ACC112 (cell line): ENCODE results near the gene NDUFB6.

Source experiments
- H2AFZ ChIP-seq: fragments of 200-600 bp; sonication (generic); one replicate; pipeline ENCODE4 v1.6.0; 2017; ENCODE audit warnings: antibody characterized with exemption, low read length; ENCODE audit not compliant: unreplicated experiment
- H3K27ac ChIP-seq: fragments of 200-600 bp; sonication (generic); 2 replicates; pipeline ENCODE4 v1.5.1; 2014; ENCODE audit warnings: low read depth, mild to moderate bottlenecking, antibody characterized with exemption, low read length, moderate library complexity
- H3K27me3 ChIP-seq: fragments of 200-600 bp; sonication (generic); 2 replicates; pipeline ENCODE4 v1.6.1; 2014; ENCODE audit warnings: mild to moderate bottlenecking, antibody characterized with exemption, low read length, moderate library complexity, mixed read lengths; ENCODE audit not compliant: insufficient read depth
- H3K36me3 ChIP-seq: fragments of 200-600 bp; sonication (generic); 2 replicates; pipeline ENCODE4 v1.6.1; 2016; ENCODE audit warnings: mild to moderate bottlenecking, antibody characterized with exemption, low read length, moderate library complexity, mixed read lengths; ENCODE audit not compliant: insufficient read depth
- H3K4me1 ChIP-seq: fragments of 200-600 bp; sonication (generic); one replicate; pipeline ENCODE4 v1.6.1; 2016; ENCODE audit warnings: low read length, mixed read lengths; ENCODE audit not compliant: insufficient read depth, unreplicated experiment, control insufficient read depth
- H3K4me3 ChIP-seq: fragments of 200-600 bp; sonication (generic); 2 replicates; pipeline ENCODE4 v1.5.1; 2014; ENCODE audit warnings: mild to moderate bottlenecking, low read depth, low read length
- H3K79me2 ChIP-seq: fragments of 200-600 bp; sonication (generic); one replicate; pipeline ENCODE4 v1.6.0; 2016; ENCODE audit warnings: low read length; ENCODE audit not compliant: control insufficient read depth, unreplicated experiment, insufficient read depth

The NDUFB6 gene

DNA sequence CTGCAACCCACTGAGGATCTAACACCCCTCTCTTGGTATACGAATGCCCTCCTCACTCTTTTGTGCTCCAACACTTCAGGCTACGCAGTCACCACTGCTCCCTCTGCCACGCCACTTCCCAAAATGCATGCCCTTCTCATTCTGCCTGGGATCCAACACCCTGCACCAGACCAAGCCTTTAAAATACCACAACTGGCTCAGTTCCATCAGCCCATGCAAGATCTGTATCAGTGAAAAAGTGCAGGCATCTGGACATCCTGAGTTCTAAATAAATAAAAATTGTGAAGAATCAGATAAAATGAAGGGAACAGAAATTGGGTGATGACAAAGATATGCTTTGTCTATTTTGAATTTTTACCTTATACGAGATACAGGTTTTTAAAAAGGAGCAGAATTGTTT is 2.7 kb downstream of the NDUFB6 start:
- H3K4me1 ChIP-seq: peaks cover 20% of the 10 kb centered on the region
- H2AFZ ChIP-seq: no peak overlapping the region
- H3K27me3 ChIP-seq: no peaks in the 10 kb centered on the region
- no peak overlapping the region for H3K4me3 ChIP-seq
- peaks cover 42% of the 10 kb centered on the region for H3K79me2 ChIP-seq
- H3K36me3 ChIP-seq: peaks cover 10% of the 10 kb centered on the region
- no peak overlapping the region for H3K27ac ChIP-seq

DNA sequence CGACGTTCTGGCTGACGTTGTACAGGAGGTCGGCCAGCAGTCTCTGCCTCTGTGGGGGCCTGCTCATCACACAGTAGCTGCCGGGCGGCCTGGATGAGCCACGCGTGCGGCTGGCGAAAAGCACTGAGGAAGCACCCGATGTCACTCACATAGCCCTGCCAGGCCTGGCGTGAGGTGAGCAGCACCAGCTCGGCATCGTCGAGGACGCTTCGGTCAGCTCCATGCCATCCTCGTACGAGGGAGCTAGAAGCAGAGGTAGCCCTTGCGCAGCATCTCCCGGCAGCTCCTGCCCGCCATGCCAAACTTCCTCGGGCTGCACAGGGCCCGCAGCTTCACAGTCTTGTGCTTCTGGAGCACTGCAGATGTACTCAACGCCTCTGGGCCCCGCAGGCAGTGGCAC is 6.2 kb downstream of the NDUFB6 start:
- no peak overlapping the region for H2AFZ ChIP-seq
- no peak overlapping the region for H3K27ac ChIP-seq
- H3K36me3 ChIP-seq: peaks cover 14% of the 10 kb centered on the region
- peaks cover 33% of the 10 kb centered on the region for H3K79me2 ChIP-seq
- H3K27me3 ChIP-seq: no peaks in the 10 kb centered on the region
- no peak overlapping the region for H3K4me3 ChIP-seq
- peaks cover 12% of the 10 kb centered on the region for H3K4me1 ChIP-seq

GRCh38 chr9:32565967-32566366 is 7.0 kb downstream of the NDUFB6 start:
- peaks cover 27% of the 10 kb centered on the region for H3K79me2 ChIP-seq
- no peak overlapping the region for H3K4me3 ChIP-seq
- no peak overlapping the region for H3K27ac ChIP-seq
- H2AFZ ChIP-seq: no peak overlapping the region
- peaks cover 14% of the 10 kb centered on the region for H3K36me3 ChIP-seq
- peaks cover 5% of the 10 kb centered on the region for H3K4me1 ChIP-seq
- no peaks in the 10 kb centered on the region for H3K27me3 ChIP-seq

GRCh38 chr9:32558408-32558934 is 14.5 kb downstream of the NDUFB6 start:
- no peak overlapping the region for H2AFZ ChIP-seq
- no peaks in the 10 kb centered on the region for H3K27me3 ChIP-seq
- peaks cover 15% of the 10 kb centered on the region for H3K79me2 ChIP-seq
- no peak overlapping the region for H3K4me3 ChIP-seq
- H3K36me3 ChIP-seq: no peaks in the 10 kb centered on the region
- H3K4me1 ChIP-seq: peaks cover 9% of the 10 kb centered on the region
- no peak overlapping the region for H3K27ac ChIP-seq

GRCh38 chr9:32554591-32554990 is 18.4 kb downstream of the NDUFB6 start:
- no peaks in the 10 kb centered on the region for H3K27me3 ChIP-seq
- no peak overlapping the region for H3K27ac ChIP-seq
- H2AFZ ChIP-seq: no peak overlapping the region
- no peaks in the 10 kb centered on the region for H3K36me3 ChIP-seq
- no peak overlapping the region for H3K4me3 ChIP-seq
- peaks cover 16% of the 10 kb centered on the region for H3K4me1 ChIP-seq
- H3K79me2 ChIP-seq: peaks cover 35% of the 10 kb centered on the region

DNA sequence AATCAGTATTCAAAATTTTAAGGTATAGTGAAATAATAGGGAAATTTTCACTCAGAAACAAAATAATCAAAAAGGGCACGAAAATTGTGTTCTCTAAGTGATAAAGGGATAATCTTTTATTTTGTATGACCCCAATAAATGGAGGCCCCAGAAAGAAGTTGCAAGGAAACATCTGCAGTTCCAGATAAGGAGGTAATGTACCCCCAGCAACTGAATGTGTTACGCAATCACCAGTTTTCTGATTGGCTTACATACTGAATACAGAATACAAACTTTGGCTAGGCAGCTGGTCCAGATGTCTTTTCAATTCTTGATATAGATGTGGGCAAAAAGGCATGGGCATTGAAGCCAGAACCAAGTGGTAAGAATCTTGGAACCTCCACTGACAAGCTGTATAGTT is 18.9 kb downstream of the NDUFB6 start:
- peaks cover 40% of the 10 kb centered on the region for H3K79me2 ChIP-seq
- no peaks in the 10 kb centered on the region for H3K27me3 ChIP-seq
- H3K27ac ChIP-seq: no peak overlapping the region
- no peak overlapping the region for H2AFZ ChIP-seq
- no peak overlapping the region for H3K4me3 ChIP-seq
- no peaks in the 10 kb centered on the region for H3K36me3 ChIP-seq
- H3K4me1 ChIP-seq: peaks cover 16% of the 10 kb centered on the region

DNA sequence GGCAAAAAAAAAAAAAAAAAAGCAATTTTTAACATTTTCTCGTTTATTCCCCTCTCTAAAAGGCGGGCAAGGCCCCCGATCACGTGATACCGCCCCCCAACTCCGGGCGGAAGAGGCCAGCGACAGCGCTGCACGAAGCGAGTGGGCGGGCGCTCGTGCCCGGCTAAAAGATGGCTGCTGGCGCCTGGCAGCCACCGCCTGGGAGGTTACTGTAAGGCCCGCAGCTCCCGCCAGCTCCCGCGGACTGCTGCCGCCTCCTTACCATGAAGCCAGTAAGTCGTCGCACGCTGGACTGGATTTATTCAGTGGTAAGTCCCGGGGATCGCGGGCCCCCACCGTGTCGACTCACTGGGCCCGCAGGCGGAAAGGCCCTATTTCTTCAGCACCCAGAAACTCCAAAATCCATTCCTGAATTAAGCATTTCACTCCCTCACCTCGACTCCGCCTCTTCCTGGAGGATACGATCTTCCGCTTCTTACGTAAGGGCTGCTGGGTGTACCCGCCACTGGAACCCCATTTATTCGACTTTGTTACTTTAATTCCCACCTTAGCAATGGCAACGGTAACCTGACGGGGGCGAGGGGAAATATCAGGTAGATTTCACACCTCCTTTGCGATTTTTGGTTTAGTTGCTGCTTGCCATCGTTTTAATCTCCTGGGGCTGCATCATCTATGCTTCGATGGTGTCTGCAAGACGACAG is 20.6 kb downstream of the NDUFB6 start, which contains the start of the genes SMIM27 and TOPORS:
Gene SMIM27 (plus strand): TSS at position 156 of the 701 bp plus-strand sequence. CDS start 108 bp downstream, at position 264.
Gene TOPORS (minus strand): TSS at position 415 of the 701 bp plus-strand sequence. CDS start 150 bp downstream, at position 265.
- Histone ChIP-seq H2AFZ (peak within 1 kb of the TSS; percentile 83), H3K4me1 (peaks cover 16% of the 10 kb centered on the region), H3K36me3 (peaks cover 3% of the 10 kb centered on the region; the same call in 1 of the 2 replicates), H3K4me3 (peak within 1 kb of the TSS; percentile 84), H3K79me2 (peaks cover 47% of the 10 kb centered on the region), H3K27me3 (no peaks in the 10 kb centered on the region), H3K27ac (peak within 1 kb of the TSS; percentile 87)

DNA sequence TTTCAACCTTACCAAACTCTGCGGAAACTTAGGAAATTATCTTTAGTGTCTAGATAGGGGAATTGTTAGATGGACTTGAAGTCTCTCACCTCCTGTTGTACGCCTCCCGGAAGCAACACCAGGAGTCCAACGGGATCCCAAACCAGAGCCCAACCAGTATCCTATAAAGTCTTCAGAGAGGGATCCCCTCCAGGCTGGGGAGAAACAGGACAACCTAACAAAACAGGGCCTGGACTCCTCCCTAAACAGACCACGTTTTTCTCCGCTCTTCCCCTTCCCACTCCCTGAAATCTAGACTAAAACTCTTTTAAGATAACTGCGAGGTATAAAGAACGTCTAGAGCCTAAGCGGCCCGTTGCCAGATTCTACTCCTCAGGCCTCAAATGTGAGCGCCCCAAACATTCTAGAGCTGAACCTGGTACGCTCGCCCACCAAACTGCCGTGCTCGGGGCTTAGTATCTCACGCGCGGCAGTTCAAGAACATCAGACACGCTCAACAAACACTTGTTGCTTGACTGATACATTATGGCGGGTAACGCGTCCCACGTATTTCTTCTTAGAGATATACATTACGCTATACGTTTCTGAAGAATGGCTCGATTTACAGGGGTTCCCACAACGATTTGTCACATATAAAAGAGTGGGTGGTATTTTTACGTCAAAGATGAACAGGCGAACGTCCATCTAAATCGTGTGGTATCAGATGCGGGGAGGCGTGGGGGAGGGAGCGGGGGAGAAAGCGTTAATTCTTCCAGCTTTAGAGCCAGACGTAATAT is 21.5 kb downstream of the NDUFB6 start:
- Histone ChIP-seq H2AFZ (peak overlapping the region; percentile 32), H3K27me3 (no peaks in the 10 kb centered on the region), H3K79me2 (peaks cover 56% of the 10 kb centered on the region), H3K27ac (peak overlapping the region; percentile 87), H3K4me3 (peak overlapping the region; percentile 84), H3K36me3 (peaks cover 3% of the 10 kb centered on the region; the same call in 1 of the 2 replicates), H3K4me1 (peaks cover 16% of the 10 kb centered on the region)

- Histone ChIP-seq H3K79me2 (peaks cover 63% of the 10 kb centered on the region), H2AFZ (peak overlapping the region; percentile 32), H3K4me3 (peak overlapping the region; percentile 84), H3K27me3 (no peaks in the 10 kb centered on the region), H3K27ac (peak overlapping the region; percentile 87), H3K4me1 (peaks cover 16% of the 10 kb centered on the region), H3K36me3 (peaks cover 6% of the 10 kb centered on the region; the same call in 1 of the 2 replicates)
Measured at GRCh38 chr9:32550562-32551275, 22.2 kb downstream of the NDUFB6 start.

DNA sequence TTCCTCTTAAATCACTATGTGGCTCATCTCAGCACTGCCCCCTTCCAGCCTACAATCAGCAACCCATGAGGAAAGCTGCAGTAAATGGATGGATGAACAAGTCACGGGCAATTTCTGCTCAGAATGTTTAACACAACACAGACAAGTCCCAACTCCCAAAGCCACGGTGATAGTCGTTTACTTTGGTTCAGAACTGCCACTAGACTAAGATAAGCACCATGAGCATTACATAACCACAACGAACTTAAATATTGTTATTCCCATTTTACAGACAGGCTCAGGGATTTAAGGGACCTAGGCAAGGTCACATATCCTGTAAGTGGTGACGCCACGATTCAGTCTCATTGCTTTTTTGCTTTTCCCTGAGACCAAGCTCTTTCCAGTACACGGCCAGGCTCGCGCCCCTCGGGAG is 22.8 kb downstream of the NDUFB6 start:
- H3K27me3 ChIP-seq: no peaks in the 10 kb centered on the region
- peak overlapping the region; percentile 49; the same call in 1 of the 2 replicates for H3K27ac ChIP-seq

More for the DNA sequence above, 22.8 kb downstream of the NDUFB6 start:
- Histone ChIP-seq H3K4me3 (peak overlapping the region; percentile 84), H2AFZ (no peak overlapping the region), H3K36me3 (peaks cover 6% of the 10 kb centered on the region; the same call in 1 of the 2 replicates), H3K4me1 (peaks cover 16% of the 10 kb centered on the region), H3K79me2 (peaks cover 69% of the 10 kb centered on the region)
